ENCODE data around the gene ERFL.

- TF ChIP-seq CTCF (IDR thresholded peaks at IDR 0.05) = no peak
- TF ChIP-seq POLR2A (IDR thresholded peaks at IDR 0.05) = no peak
Observed at GRCh38 chr19:41861116-41861768, 67.0 kb downstream of the ERFL start.

All from esophagus squamous epithelium (tissue), 4 donors.